Left lung (tissue), 10 donors: ENCODE data around the gene MYL12B. TPM values are rescaled to one million over a fixed set of nuclear protein-coding genes. Genes with fewer than 3 reads are reported as not detected.

ENCODE experiments used
- ATAC-seq: fragments of 200-7000 bp; cut with Tn5 transposase; one replicate; pipeline ENCODE4 v1.9.1; 2020; ENCODE audit warnings: moderate library complexity
- DNase-seq, 4 donors: peaks; one replicate each; pipeline ENCODE4 v3.0.0-alpha.2; 2013 to 2020
- H3K27ac ChIP-seq, 2 donors: fragments of 200-600 bp; sonication (generic) in 1 of 2; one replicate each; pipeline versions ENCODE4 v1.5.0 to v1.8.0; 2020 to 2021
- H3K27me3 ChIP-seq, 2 donors: fragments of 200-600 bp; sonication (generic) in 1 of 2; one replicate each; pipeline versions ENCODE4 v1.5.0 to v1.8.0; 2020 to 2021
- H3K36me3 ChIP-seq, 2 donors: fragments of 200-600 bp; sonication (generic) in 1 of 2; one replicate each; pipeline versions ENCODE4 v1.5.0 to v1.8.0; 2020 to 2021
- H3K4me1 ChIP-seq, 2 donors: fragments of 200-600 bp; one replicate each; pipeline ENCODE4 v1.8.0; 2021
- H3K4me3 ChIP-seq, 2 donors: fragments of 200-600 bp; sonication (generic) in 1 of 2; one replicate each; pipeline versions ENCODE4 v1.5.0 to v1.8.0; 2020 to 2021; ENCODE audit warnings: mild to moderate bottlenecking in 1 of 2
- H3K9me3 ChIP-seq, 2 donors: fragments of 200-600 bp; sonication (generic) in 1 of 2; one replicate each; pipeline versions ENCODE4 v1.5.0 to v1.8.0; 2020 to 2021
- CTCF ChIP-seq, 2 donors: fragments of 200-600 bp; sonication (generic) in 1 of 2; IDR thresholded peaks; one replicate each; pipeline versions ENCODE4 v1.5.0 to v1.8.0; 2021; ENCODE audit warnings: antibody characterized with exemption in 2 of 2
- intact Hi-C, 2 donors: fragments of 100-400 bp; cut with DNase I; formaldehyde crosslinking; loops; one replicate each; pipeline versions ENCODE4 v1.11.2 to v1.14.2; 2022
- polyA plus RNA-seq, 6 donors: library from polyadenylated mRNA; unstranded; fragments of 120-200 nt; gene quantifications; one replicate each; pipeline ENCODE4 v1.2.1, GENCODE V29; 2013; ENCODE audit not compliant: insufficient read length in 6 of 6
- total RNA-seq, 2 donors: library from RNA; stranded (reverse); fragmentation: NEBNext Ultra II Directional; extraction: Animal tissue kit (Norgen Biotek cat#: 25700); gene quantifications; one replicate each; pipeline ENCODE4 v1.2.1, GENCODE V29; 2021
- donor health status: DM: no; HTN: yes; CAD: no.
- donor health status: DM: no; HTN: no; CAD: no.

The MYL12B gene
- total and polyA plus RNA-seq, 8 donors: 377 to 473 (median 420) TPM

- Histone ChIP-seq H3K9me3 (no peaks in the 10 kb centered on the region), H3K27ac (no peak overlapping the region), H3K4me1 (peaks cover 0 to 9% of the 10 kb centered on the region in 2 donors), H3K36me3 (no peaks in the 10 kb centered on the region), H3K27me3 (no peaks in the 10 kb centered on the region), H3K4me3 (no peak overlapping the region)
- TF ChIP-seq CTCF (IDR thresholded peaks at IDR 0.05): no peak
- ATAC-seq (no peak), DNase-seq (no peak)
- intact Hi-C loops: no loop called here
Observed at GRCh38 chr18:3323900-3324299, 62.0 kb downstream of the MYL12B start.

Other genes with a start within 250 kb of the MYL12B start
- gene LPIN2, start 249.0 kb upstream of the MYL12B start, total RNA-seq: 10 to 100 TPM; 47.3 to 63.2 TPM
- 10 to 100 TPM; 24.3 to 30.1 (median 28.2) TPM for gene LPIN2, start 249.0 kb upstream of the MYL12B start, polyA plus RNA-seq
- gene MYOM1, start 42.2 kb upstream of the MYL12B start, total RNA-seq: 1 to 10 TPM; 1.5 to 1.7 TPM
- gene MYOM1, start 42.2 kb upstream of the MYL12B start, polyA plus RNA-seq: 1 to 10 TPM; 2.0 to 4.5 (median 2.9) TPM
- gene MYL12A, start 14.3 kb upstream of the MYL12B start, total RNA-seq: 100 to 1,000 TPM; 532 to 556 TPM
- gene MYL12A, start 14.3 kb upstream of the MYL12B start, polyA plus RNA-seq: 100 to 1,000 TPM; 324 to 387 (median 341) TPM
- 10 to 100 TPM; 42.6 to 60.0 TPM for gene TGIF1, start 188.0 kb downstream of the MYL12B start, total RNA-seq
- 10 to 100 TPM; 70.6 to 95.1 (median 86.3) TPM for gene TGIF1, start 188.0 kb downstream of the MYL12B start, polyA plus RNA-seq